ENCODE results near the gene THSD4.

The THSD4 gene

DNA sequence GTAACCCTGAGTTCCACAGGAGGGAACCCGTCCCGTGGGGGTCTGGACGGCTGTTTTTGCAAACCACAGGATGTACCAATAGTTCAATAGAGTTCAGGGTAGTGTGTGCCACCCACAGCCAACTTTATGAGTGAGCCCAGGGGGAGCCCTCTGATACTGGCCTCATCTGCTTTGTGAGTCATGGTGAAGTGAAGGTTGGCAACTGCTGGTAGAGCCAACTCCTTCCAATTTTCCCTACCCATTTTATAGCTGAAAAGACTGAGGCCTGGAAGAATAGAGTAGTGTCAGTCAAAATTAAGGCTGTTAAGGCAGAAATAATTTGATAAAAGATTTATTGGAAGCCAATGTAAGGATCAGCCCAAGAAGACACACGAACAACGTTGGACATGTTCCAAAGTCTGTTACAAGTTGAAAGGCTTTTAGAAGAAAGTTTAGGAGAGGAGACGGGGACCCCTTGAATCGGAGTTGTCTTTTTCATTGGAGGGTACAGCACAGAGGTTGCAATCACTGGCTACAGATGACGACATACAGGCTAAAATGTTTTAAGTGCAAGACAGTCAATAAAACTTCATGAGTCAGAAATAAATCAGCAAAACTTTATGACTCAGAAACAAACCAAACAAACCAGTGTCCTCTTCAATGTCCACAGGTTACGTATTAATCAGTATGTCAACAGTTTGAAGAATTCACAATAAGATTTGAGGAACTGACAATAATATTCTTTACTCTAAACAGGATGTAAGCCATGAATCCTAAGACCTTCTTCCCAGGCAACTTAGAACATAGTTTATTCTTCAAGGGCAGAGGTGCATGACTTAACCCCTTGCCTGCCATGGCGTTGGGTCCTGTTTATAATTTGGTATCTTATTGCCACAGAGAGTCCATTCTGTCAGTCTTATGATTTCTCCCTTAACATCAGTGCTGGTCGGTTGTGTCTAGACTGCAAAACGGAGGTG, 632.1 kb downstream of the THSD4 start:
- no peak for DNase-seq

- DNase-seq: no peak
Measured at GRCh38 chr15:71748293-71748718, 633.0 kb downstream of the THSD4 start.

DNA sequence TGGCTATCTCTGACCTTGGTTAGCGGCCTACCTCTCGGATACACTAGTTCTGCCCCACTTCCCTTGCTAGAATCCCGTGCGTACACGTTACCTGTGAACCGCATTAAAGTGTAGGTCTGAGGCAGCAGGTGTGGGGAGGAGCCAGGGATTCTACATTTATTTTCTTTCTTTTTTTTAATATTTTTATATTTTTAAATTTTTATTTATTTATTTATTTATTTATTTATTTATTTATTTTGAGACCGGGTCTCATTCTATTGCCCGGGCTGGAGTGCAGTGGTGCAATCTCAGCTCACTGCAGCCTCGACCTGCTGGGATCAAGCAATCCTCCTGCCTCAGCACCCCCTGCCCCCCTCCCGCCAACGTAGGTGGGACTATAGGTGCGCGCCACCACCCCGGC, 634.2 kb downstream of the THSD4 start:
- no peak for DNase-seq

DNA sequence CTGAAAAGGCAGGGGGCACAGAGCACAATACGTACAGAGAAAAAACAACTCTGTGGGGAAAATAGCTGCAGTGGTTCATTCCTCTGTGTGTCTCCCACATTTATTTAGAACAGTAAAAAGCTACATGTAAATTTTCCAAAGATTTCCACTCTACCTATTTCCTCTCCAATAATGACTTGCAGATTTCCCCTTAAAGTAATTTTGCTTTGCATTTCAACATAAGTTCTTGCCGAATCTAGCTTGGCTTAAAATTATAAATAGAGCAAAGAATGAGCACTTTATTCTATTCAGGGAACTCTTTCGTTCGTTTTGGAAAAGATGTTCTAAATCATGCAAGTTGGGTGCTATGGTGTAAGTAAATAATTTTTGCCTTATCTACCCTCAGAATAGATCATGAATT, 636.9 kb downstream of the THSD4 start:
- DNase-seq: no peak

- no peak for DNase-seq
Measured at GRCh38 chr15:71752604-71753289, 637.5 kb downstream of the THSD4 start.

- DNase-seq: no peak
Measured at GRCh38 chr15:71753346-71753745, 638.1 kb downstream of the THSD4 start.

DNA sequence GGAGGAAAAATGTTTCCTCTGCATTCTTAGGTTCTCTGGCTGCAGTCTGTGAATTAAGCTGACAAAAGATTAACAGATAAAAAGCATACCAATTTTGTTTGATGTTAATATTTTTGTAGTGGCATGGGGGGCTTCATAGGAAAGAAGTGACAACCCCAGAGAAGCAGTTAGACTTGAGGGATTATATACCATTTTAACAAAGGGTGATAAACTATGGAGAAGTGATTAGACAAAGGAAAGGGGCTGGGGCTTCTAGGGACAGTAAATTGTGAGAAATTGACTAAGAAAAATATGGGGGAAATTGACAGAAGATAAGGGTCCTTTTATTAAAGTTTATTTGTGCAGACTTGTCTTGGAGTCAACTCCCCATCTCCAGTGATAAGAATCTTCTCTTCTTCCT, 639.4 kb downstream of the THSD4 start:
- no peak for DNase-seq

DNA sequence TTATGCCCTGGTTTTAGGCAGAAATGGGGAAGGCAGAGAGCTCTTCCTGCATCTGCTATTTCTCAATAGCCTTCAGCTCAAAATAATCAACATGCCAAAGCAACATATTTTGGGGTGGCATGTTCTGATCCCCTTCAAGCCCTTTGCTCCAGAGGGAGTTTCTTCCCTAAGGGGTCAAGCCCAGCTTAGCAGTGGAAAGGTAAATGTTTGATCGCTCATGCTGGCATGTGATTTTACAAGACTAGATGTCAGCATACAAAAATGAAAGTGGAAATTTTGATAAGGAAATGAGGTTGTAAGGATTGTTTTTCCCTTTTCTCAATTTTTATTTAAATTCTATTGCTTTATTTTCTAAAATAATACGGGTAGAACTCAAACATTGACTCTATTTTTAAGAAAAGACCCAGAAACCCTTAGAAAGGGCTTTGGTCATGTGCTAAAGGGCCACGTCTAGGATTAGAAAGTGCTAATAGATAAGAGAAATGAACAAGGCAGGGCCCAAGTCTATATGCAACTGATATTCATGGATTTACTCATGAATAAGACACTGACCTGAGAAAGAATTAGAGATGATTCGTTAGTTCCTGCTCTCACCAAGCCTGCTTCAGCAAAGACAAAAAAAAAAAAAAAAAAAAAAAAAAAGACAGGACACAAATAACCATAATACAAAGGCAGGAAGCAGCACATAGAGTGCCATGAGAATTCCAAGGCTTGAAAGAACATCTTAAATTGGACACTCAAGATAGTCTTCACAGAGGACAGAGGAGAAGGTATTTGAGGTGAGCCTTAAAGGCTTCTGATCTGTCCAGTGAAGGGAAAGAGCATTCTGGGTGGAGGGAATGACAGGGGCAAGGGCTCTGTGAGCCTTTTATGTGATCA, 640.1 kb downstream of the THSD4 start:
- DNase-seq: no peak

- no peak for DNase-seq
Measured at GRCh38 chr15:71756599-71757352, 641.5 kb downstream of the THSD4 start.

- no peak for DNase-seq
Measured at GRCh38 chr15:71757741-71758530, 642.7 kb downstream of the THSD4 start.

GRCh38 chr15:71758711-71759110, 643.4 kb downstream of the THSD4 start:
- no peak for DNase-seq

DNA sequence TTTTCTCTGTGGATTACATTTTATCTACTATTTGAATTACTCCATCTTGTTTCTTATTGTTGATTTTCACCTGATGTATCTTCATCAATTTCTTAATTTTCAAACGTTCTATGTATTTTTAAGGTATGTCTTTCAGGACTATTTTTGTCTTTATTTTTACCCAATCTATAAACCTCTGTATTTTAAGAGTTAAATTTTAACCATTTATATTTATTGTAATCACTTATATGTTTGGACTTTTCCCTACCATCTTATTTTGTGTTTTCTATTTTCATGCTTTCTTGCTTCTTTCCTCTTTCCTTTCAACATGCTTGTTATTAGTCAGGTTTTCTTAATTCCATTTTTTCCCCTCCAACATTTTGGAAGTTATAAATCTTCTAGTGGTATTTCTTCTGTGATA, 645.6 kb downstream of the THSD4 start:
- no peak for DNase-seq

DNA sequence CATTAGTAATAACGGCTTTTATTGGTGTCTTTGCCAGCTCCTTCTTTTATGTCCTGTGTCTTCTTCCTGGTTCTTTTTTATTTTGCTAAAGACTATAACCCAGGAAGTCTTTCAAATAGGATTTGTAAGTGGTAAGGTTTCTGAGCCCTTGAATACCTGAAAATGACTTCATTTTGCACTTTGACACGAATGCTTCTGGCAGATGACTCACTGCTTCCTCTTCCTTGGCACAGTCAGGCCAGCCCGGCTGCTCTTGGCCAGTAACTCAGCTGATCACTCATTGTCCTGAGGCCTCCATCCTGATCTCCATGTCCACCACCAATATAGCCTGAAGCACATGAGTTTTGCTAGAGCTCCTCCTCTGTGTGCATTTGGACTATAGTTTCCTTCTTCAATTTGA, 646.4 kb downstream of the THSD4 start:
- DNase-seq: no peak

DNA sequence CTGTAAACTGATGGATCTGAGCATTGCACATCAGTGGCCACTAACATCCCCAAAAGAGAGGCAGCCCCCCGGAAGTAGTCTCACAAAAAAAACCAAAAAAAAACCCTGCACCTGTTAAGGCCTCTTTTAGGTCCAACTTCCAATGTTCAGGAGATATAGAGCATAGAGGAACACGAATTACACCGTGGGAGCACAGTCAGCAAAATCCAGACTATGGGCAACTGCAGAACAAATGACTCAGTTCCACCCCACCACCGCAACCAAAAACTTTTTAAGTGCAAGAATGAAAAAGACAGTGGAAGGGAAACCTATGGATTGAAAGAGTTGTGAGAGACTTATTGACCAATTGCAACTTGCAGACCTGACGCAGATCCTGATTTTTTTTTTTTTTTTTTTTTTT, 652.9 kb downstream of the THSD4 start:
- DNase-seq: no peak

DNA sequence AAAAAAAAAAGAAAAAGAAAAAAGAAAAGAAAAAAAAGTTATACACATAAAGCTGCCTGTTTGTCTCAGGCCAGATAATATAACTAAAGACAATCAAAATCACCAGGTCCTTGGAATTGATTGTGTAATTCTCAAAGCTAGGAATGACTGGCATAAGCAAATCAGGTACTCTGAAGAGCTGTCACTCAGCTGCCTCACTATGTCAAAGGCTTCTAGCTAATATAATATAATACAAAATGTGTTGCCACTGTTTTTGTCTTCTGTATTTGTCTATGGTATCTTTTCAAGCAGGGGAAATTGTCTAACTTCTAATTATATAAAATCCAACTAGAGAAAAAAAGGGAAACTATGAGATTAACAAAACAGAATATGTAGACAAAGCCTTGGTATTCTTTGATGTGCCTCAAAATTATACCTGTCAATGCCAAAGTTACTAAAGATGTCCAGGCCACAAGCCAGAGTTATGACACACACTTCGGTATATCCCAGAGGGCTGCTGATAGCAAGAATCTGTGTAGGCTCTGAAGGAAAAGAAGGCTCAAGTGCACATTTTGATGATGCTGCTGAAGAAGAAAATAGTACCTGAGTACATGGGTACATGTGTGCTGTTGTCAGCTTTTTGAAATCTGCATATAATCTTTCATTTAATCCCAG, 658.1 kb downstream of the THSD4 start:
- DNase-seq: no peak

GRCh38 chr15:71775856-71776255, 660.6 kb downstream of the THSD4 start:
- DNase-seq: no peak

DNA sequence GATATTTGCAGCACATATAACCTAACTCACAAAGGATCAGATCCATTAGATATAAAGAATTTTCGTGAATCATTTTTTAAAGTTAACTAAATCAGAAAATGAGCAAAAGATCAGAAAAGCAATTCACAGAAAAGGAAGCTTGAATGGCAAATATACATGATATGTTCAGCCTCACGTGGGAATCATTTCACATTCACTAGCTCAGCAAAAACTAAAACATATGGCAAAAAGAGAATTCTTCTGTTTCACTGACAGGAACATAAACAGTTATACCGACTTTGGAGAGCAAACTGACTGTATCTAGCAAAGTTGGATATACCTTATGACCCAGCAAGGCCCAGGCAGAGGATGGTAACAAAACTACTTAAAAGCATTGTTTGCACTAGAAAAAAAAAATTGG, 661.0 kb downstream of the THSD4 start:
- no peak for DNase-seq

GRCh38 chr15:71777216-71777943, 662.1 kb downstream of the THSD4 start:
- DNase-seq: no peak

DNA sequence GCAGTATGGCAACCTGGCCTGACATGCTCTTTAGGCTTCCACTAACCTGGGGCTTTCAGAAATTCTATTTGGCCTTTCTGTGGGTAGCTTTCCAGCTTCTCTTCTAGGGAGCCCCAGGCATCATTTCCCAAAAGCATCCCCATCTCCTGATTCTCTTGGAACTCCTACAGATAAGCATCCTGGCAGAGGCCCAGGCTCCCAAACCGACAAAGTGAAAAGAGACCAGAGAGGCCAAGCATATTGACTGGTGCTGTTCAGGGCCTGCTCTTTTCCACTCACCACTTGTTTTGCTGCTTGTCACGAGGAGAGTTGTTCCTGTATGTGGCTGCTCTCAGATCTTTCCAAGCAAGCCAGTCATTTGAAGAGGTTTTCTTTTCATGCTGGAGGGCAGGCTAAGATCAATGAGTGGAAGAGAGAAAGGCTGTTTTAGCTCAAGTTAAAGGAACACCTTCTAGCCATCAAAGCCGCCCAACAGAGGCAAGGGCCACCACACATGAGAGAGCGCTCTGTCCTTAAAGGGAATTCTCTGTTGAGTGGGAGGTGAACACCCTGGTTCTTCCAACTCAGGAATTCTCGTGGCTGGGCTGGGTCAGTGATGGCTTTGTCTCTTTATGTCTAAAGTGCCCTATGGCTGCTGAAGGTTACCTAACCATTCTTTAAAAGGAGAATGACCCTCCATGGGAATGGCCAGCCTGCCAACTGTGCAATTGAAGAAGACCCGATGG, 664.0 kb downstream of the THSD4 start:
- no peak for DNase-seq

Measured in midbrain (tissue), 1 donor.